Hepatocyte (in vitro differentiated cells): ENCODE results near the gene INPP5B.

Experiments used
- CTCF ChIP-seq: fragments of 200-600 bp; sonication (generic); IDR thresholded peaks from 2 replicates; pipeline ENCODE4 v1.5.1; 2016; ENCODE audit warnings: antibody characterized with exemption, mild to moderate bottlenecking; ENCODE audit not compliant: poor library complexity
- EZH2 ChIP-seq: fragments of 200-600 bp; sonication (generic); IDR thresholded peaks from 2 replicates; pipeline ENCODE4 v1.6.1; 2016; ENCODE audit warnings: antibody characterized with exemption, mild to moderate bottlenecking, borderline replicate concordance
- EZH2phosphoT487 ChIP-seq: fragments of 200-600 bp; sonication (generic); IDR thresholded peaks from one replicate; pipeline ENCODE4 v1.6.1; 2018; ENCODE audit warnings: antibody characterized with exemption, mild to moderate bottlenecking, low read depth, moderate library complexity; ENCODE audit not compliant: unreplicated experiment, severe bottlenecking

- TF ChIP-seq CTCF: no peak
- TF ChIP-seq EZH2phosphoT487: no peak
- TF ChIP-seq EZH2: no peak
Observed at GRCh38 chr1:37902983-37903382, 43.9 kb downstream of the INPP5B start.
